HepG2 (cell line): ENCODE measurements around the gene LST1. TPM values are rescaled to one million over a fixed set of nuclear protein-coding genes. Genes with fewer than 3 reads are reported as not detected.

Experiments
- BRD4 ChIP-seq: sonication (generic); formaldehyde crosslinking; IDR thresholded peaks from 2 replicates; pipeline ENCODE4 v1.4.0; 2020; ENCODE audit warnings: missing genetic modification reagents
- DPF2 ChIP-seq: sonication (generic); formaldehyde crosslinking; IDR thresholded peaks from 2 replicates; pipeline ENCODE4 v1.4.0; 2020; ENCODE audit warnings: mild to moderate bottlenecking, low read depth, missing genetic modification reagents, borderline replicate concordance
- NR1H2 ChIP-seq: sonication (generic); formaldehyde crosslinking; IDR thresholded peaks from 2 replicates; pipeline ENCODE4 v1.8.1; 2022; ENCODE audit warnings: low read depth, missing genetic modification reagents, borderline replicate concordance
- REXO4 ChIP-seq: sonication (generic); formaldehyde crosslinking; IDR thresholded peaks from 2 replicates; pipeline ENCODE4 v1.8.0; 2022; ENCODE audit warnings: missing genetic modification reagents, mild to moderate bottlenecking, borderline replicate concordance
- TBX2 ChIP-seq: sonication (generic); formaldehyde crosslinking; IDR thresholded peaks from 2 replicates; pipeline ENCODE4 v1.5.0; 2020; ENCODE audit warnings: missing genetic modification reagents, mild to moderate bottlenecking, borderline replicate concordance
- ZFP1 ChIP-seq: IDR thresholded peaks from 2 replicates; pipeline ENCODE4 v1.6.1; 2016
- ZNF292 ChIP-seq: sonication (generic); formaldehyde crosslinking; IDR thresholded peaks from 2 replicates; pipeline ENCODE4 v1.8.1; 2022; ENCODE audit warnings: mild to moderate bottlenecking, low read depth, missing genetic modification reagents, borderline replicate concordance
- ZNF446 ChIP-seq: sonication (generic); formaldehyde crosslinking; IDR thresholded peaks from 2 replicates; pipeline ENCODE4 v1.5.0; 2020; ENCODE audit warnings: mild to moderate bottlenecking, missing genetic modification reagents
- ZNF703 ChIP-seq: sonication (generic); formaldehyde crosslinking; IDR thresholded peaks from 2 replicates; pipeline ENCODE4 v1.5.1; 2020; ENCODE audit warnings: missing genetic modification reagents, mild to moderate bottlenecking, moderate library complexity, borderline replicate concordance
- polyA plus RNA-seq, 8 experiments: library from polyadenylated mRNA; depleted of rRNA in 3 of 8; stranded (reverse) in 7 of 8; unstranded in 1 of 8; fragments of >200 nt; fragmentation: Illumina TruSeq in 4 of 8; extraction: Trizol in 4 of 8; gene quantifications; 2 replicates each; pipeline versions ENCODE4 v1.2.1 to v1.2.3, GENCODE V29; 2011 to 2016; ENCODE audit warnings: low read depth in 4 of 8, missing spikeins in 1 of 8, mixed read lengths in 1 of 8; ENCODE audit not compliant: insufficient read depth in 1 of 8
- total RNA-seq, 5 experiments: library from RNA; depleted of rRNA; stranded (reverse); fragments of >200 nt; fragmentation: Illumina TruSeq; extraction: Trizol; gene quantifications; 2 replicates each; pipeline ENCODE4 v1.2.3, GENCODE V29; 2016; ENCODE audit warnings: low read depth in 1 of 5
- TF ChIP-seq, protein P1 (sequence below): sonication (generic); formaldehyde crosslinking; IDR thresholded peaks from 2 replicates; pipeline ENCODE4 v1.5.0; 2020; ENCODE audit warnings: mild to moderate bottlenecking, missing genetic modification reagents, borderline replicate concordance
- TF ChIP-seq, protein P2 (sequence below): sonication (generic); formaldehyde crosslinking; IDR thresholded peaks from 2 replicates; pipeline ENCODE4 v1.4.0; 2020; ENCODE audit warnings: mild to moderate bottlenecking, missing genetic modification reagents
- TF ChIP-seq, protein P3 (sequence below): sonication (generic); formaldehyde crosslinking; IDR thresholded peaks from 2 replicates; pipeline ENCODE4 v1.9.0; 2022; ENCODE audit warnings: missing genetic modification reagents, mild to moderate bottlenecking, borderline replicate concordance
- TF ChIP-seq, protein P4 (sequence below): sonication (generic); formaldehyde crosslinking; IDR thresholded peaks from 2 replicates; pipeline ENCODE4 v1.5.1; 2020; ENCODE audit warnings: missing genetic modification reagents, mild to moderate bottlenecking, borderline replicate concordance
- TF ChIP-seq, protein P5 (sequence below): sonication (generic); formaldehyde crosslinking; IDR thresholded peaks from 2 replicates; pipeline ENCODE4 v1.5.0; 2020; ENCODE audit warnings: mild to moderate bottlenecking, low read depth, missing genetic modification reagents, borderline replicate concordance

LST1 gene
- total and polyA plus RNA-seq, 2 of the 13 experiments (the other 11 are each of a cell fraction or from before 2014, with no cell fraction given) = not detected

DNA sequence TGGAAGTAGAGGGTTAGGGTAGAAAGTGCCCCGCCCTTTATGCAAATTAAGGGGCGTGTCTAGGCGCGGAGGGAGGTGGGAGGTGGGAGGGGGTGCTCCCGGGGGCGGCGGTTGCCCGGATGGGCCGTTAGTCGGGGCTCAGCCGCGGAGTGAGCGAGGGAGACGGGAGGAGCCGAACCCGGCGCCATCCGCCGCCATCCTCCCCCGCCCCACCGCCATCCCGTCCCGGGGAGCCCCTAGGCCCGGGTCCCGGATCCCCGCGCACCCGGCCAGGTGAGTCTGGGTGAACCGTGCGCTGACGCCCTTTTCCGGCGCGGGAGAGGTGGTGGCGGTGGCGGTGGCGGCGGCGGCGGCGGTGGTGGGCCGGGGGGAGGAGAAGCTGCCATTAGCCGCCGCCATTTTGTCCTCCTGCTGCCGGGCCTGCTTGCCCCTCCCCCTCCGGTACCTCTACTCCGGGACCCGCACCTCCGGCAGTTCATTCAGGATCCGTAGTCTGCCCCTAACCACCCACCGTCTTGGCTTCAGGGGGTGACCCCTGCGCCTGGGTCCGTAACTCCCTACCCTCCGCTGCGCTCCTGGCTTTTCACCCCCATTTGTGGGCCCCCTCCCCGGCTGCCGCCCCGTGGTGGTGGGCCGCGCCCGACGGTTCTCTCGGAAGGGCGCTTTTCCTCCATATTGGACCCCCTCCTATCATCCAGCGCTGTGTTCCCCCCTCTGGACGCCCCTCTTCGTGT, 34.7 kb downstream of the LST1 start, which contains the start of gene PRRC2A (continued):
- TF ChIP-seq, protein P1, sequence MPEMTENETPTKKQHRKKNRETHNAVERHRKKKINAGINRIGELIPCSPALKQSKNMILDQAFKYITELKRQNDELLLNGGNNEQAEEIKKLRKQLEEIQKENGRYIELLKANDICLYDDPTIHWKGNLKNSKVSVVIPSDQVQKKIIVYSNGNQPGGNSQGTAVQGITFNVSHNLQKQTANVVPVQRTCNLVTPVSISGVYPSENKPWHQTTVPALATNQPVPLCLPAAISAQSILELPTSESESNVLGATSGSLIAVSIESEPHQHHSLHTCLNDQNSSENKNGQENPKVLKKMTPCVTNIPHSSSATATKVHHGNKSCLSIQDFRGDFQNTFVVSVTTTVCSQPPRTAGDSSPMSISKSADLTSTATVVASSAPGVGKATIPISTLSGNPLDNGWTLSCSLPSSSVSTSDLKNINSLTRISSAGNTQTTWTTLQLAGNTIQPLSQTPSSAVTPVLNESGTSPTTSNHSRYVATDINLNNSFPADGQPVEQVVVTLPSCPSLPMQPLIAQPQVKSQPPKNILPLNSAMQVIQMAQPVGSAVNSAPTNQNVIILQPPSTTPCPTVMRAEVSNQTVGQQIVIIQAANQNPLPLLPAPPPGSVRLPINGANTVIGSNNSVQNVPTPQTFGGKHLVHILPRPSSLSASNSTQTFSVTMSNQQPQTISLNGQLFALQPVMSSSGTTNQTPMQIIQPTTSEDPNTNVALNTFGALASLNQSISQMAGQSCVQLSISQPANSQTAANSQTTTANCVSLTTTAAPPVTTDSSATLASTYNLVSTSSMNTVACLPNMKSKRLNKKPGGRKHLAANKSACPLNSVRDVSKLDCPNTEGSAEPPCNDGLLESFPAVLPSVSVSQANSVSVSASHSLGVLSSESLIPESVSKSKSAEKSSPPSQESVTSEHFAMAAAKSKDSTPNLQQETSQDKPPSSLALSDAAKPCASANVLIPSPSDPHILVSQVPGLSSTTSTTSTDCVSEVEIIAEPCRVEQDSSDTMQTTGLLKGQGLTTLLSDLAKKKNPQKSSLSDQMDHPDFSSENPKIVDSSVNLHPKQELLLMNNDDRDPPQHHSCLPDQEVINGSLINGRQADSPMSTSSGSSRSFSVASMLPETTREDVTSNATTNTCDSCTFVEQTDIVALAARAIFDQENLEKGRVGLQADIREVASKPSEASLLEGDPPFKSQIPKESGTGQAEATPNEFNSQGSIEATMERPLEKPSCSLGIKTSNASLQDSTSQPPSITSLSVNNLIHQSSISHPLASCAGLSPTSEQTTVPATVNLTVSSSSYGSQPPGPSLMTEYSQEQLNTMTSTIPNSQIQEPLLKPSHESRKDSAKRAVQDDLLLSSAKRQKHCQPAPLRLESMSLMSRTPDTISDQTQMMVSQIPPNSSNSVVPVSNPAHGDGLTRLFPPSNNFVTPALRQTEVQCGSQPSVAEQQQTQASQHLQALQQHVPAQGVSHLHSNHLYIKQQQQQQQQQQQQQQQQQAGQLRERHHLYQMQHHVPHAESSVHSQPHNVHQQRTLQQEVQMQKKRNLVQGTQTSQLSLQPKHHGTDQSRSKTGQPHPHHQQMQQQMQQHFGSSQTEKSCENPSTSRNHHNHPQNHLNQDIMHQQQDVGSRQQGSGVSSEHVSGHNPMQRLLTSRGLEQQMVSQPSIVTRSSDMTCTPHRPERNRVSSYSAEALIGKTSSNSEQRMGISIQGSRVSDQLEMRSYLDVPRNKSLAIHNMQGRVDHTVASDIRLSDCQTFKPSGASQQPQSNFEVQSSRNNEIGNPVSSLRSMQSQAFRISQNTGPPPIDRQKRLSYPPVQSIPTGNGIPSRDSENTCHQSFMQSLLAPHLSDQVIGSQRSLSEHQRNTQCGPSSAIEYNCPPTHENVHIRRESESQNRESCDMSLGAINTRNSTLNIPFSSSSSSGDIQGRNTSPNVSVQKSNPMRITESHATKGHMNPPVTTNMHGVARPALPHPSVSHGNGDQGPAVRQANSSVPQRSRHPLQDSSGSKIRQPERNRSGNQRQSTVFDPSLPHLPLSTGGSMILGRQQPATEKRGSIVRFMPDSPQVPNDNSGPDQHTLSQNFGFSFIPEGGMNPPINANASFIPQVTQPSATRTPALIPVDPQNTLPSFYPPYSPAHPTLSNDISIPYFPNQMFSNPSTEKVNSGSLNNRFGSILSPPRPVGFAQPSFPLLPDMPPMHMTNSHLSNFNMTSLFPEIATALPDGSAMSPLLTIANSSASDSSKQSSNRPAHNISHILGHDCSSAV (CRISPR knock-in tag) = no peak
- TF ChIP-seq DPF2 (no peak), ZNF446 (CRISPR knock-in tag) (no peak), BRD4 (peak; percentile 97), NR1H2 (CRISPR knock-in tag) (no peak), ZNF703 (no peak; the same call in 1 of the 2 replicates), TBX2 (CRISPR knock-in tag) (no peak; the same call in none of the 2 replicates), ZNF292 (CRISPR knock-in tag) (no peak), ZFP1 (CRISPR knock-in tag) (no peak), REXO4 (CRISPR knock-in tag) (no peak)
- TF ChIP-seq, protein P2, sequence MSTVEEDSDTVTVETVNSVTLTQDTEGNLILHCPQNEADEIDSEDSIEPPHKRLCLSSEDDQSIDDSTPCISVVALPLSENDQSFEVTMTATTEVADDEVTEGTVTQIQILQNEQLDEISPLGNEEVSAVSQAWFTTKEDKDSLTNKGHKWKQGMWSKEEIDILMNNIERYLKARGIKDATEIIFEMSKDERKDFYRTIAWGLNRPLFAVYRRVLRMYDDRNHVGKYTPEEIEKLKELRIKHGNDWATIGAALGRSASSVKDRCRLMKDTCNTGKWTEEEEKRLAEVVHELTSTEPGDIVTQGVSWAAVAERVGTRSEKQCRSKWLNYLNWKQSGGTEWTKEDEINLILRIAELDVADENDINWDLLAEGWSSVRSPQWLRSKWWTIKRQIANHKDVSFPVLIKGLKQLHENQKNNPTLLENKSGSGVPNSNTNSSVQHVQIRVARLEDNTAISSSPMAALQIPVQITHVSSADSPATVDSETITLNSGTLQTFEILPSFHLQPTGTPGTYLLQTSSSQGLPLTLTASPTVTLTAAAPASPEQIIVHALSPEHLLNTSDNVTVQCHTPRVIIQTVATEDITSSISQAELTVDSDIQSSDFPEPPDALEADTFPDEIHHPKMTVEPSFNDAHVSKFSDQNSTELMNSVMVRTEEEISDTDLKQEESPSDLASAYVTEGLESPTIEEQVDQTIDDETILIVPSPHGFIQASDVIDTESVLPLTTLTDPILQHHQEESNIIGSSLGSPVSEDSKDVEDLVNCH (CRISPR knock-in tag) = no peak
- TF ChIP-seq, protein P3, sequence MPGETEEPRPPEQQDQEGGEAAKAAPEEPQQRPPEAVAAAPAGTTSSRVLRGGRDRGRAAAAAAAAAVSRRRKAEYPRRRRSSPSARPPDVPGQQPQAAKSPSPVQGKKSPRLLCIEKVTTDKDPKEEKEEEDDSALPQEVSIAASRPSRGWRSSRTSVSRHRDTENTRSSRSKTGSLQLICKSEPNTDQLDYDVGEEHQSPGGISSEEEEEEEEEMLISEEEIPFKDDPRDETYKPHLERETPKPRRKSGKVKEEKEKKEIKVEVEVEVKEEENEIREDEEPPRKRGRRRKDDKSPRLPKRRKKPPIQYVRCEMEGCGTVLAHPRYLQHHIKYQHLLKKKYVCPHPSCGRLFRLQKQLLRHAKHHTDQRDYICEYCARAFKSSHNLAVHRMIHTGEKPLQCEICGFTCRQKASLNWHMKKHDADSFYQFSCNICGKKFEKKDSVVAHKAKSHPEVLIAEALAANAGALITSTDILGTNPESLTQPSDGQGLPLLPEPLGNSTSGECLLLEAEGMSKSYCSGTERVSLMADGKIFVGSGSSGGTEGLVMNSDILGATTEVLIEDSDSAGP (CRISPR knock-in tag) = peak; percentile 66; the same call in 1 of the 2 replicates
- TF ChIP-seq, protein P4, sequence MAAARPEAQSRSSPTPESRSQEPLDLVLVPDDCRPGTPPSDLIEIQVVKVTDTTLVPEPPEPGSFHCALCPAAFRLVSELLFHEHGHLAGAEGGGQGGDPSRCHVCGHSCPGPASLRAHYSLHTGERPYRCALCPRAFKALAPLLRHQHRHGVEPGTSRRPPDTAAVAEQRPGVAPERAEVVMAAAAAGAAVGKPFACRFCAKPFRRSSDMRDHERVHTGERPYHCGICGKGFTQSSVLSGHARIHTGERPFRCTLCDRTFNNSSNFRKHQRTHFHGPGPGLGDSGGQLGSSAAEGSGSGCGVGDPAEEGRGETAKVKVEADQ (CRISPR knock-in tag) = no peak
- TF ChIP-seq, protein P5, sequence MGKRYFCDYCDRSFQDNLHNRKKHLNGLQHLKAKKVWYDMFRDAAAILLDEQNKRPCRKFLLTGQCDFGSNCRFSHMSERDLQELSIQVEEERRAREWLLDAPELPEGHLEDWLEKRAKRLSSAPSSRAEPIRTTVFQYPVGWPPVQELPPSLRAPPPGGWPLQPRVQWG = no peak
